Activated CD8-positive, alpha-beta T cell treated with anti-CD3 and anti-CD28 coated beads for 36 hours (primary cell): ENCODE results near the gene TDP2. TPM values are rescaled to one million over a fixed set of nuclear protein-coding genes. Genes with fewer than 3 reads are reported as not detected.

Experiments used
- ATAC-seq: fragments of 200-7000 bp; cut with Tn5 transposase; one replicate; pipeline ENCODE4 v1.10.0; 2021; ENCODE audit warnings: mild to moderate bottlenecking, moderate library complexity
- CTCF ChIA-PET: fragments of 350-600 bp; sonication (Branson Sonifier 250); formaldehyde crosslinking; loops from one replicate; lab custom pipeline; 2021; ENCODE audit warnings: antibody characterized with exemption; lab: Charles Lee
- POLR2A ChIA-PET: fragments of 350-600 bp; sonication (Branson Sonifier 250); formaldehyde crosslinking; loops from one replicate; lab custom pipeline; 2021; ENCODE audit warnings: antibody characterized with exemption; lab: Charles Lee
- DNase-seq: peaks from one replicate; pipeline ENCODE4 v3.0.0-alpha.2; 2020
- H3K27ac Mint-ChIP-seq: one replicate; pipeline ENCODE4 v1.8.0; 2021; ENCODE audit warnings: mild to moderate bottlenecking, mixed read lengths
- H3K27me3 Mint-ChIP-seq: one replicate; pipeline ENCODE4 v1.8.0; 2021; ENCODE audit warnings: mixed read lengths
- H3K36me3 Mint-ChIP-seq: one replicate; pipeline ENCODE4 v1.8.0; 2021; ENCODE audit warnings: low read depth, mixed read lengths
- H3K4me1 Mint-ChIP-seq: one replicate; pipeline ENCODE4 v1.8.0; 2021; ENCODE audit warnings: low read depth, mixed read lengths
- H3K4me3 Mint-ChIP-seq: one replicate; pipeline ENCODE4 v1.8.0; 2021; ENCODE audit warnings: mild to moderate bottlenecking, moderate library complexity, mixed read lengths
- H3K9me3 Mint-ChIP-seq: one replicate; pipeline ENCODE4 v1.8.0; 2021; ENCODE audit warnings: mixed read lengths
- intact Hi-C: fragments of 100-400 bp; cut with micrococcal nuclease; formaldehyde crosslinking; loops from one replicate; pipeline ENCODE4 v1.10.0; 2022
- total RNA-seq, 2 experiments: library from RNA; stranded (reverse); gene quantifications; one replicate each; pipeline ENCODE4 v1.2.3, GENCODE V29; 2021
- TF ChIP-seq, protein P1 (sequence below): fragments of 200-600 bp; IDR thresholded peaks from one replicate; pipeline ENCODE4 v1.8.0; 2022; ENCODE audit warnings: antibody characterized with exemption, mild to moderate bottlenecking

Gene TDP2
- total RNA-seq, 2 experiments from 2014 or later = 37.4 to 39.8 TPM

DNA sequence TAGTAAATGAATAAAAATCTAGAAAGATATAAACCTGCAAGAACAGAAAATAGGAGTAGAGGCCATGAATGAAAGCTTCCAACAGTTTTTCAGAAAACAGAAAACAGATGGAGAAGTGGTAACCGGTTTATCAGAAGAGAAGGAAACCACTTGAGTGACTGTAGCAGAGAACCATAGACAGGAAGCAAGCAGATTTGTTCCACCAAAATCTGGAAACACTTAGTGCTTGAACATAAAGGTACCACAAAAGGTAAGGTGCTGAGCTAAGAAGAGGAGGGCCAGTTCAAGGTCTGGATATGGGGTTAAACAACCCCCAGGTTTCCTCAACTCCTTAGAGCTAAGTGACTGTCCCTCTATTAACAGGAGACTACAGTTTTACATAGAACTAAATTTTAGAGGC, 11.5 kb downstream of the TDP2 start:
- TF ChIP-seq, protein P1, sequence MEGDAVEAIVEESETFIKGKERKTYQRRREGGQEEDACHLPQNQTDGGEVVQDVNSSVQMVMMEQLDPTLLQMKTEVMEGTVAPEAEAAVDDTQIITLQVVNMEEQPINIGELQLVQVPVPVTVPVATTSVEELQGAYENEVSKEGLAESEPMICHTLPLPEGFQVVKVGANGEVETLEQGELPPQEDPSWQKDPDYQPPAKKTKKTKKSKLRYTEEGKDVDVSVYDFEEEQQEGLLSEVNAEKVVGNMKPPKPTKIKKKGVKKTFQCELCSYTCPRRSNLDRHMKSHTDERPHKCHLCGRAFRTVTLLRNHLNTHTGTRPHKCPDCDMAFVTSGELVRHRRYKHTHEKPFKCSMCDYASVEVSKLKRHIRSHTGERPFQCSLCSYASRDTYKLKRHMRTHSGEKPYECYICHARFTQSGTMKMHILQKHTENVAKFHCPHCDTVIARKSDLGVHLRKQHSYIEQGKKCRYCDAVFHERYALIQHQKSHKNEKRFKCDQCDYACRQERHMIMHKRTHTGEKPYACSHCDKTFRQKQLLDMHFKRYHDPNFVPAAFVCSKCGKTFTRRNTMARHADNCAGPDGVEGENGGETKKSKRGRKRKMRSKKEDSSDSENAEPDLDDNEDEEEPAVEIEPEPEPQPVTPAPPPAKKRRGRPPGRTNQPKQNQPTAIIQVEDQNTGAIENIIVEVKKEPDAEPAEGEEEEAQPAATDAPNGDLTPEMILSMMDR = no peak
- POLR2A ChIA-PET = interaction anchor here (0.8 to 2.0 kb wide), 2 partner anchors 9 to 11 kb away, joined by 3 to 15 read pairs; partner anchors contain the start of genes ACOT13, KIAA0319 and TDP2
- Mint-ChIP-seq H3K4me3 (no peak overlapping the region), H3K27me3 (no peaks in the 10 kb centered on the region), H3K27ac (peak overlapping the region; percentile 75), H3K36me3 (peaks cover 32% of the 10 kb centered on the region), H3K4me1 (peaks cover 21% of the 10 kb centered on the region), H3K9me3 (no peaks in the 10 kb centered on the region)
- ATAC-seq (peak; percentile 47), DNase-seq (no peak)
- intact Hi-C loops = no loop called here
- CTCF ChIA-PET = interaction anchor here (1.0 to 1.4 kb wide), 6 partner anchors 10 to 132 kb away, joined by 3 to 5 read pairs (median 4); partner anchors contain the start of genes ACOT13 and TDP2

DNA sequence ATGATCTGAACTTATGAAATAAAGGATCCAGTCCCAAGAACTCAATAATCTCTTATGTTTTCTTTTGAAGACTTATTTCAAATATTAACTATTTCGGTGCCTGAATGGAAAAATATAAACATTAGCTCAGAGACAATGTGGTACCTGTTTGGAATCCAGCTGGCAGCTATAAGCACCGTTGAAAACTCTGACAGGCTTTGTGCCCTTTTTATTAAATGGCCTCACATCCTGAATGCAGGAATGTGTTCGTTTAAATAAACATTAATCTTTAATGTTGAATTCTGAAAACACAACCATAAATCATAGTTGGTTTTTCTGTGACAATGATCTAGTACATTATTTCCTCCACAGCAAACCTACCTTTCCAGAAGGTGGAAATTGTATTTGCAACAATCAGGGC, 16.3 kb downstream of the TDP2 start:
- CTCF ChIA-PET = no interaction called here
- H3K4me3 Mint-ChIP-seq = no peak overlapping the region
- peaks cover 6% of the 10 kb centered on the region for H3K4me1 Mint-ChIP-seq
- no peaks in the 10 kb centered on the region for H3K9me3 Mint-ChIP-seq
- ATAC-seq = no peak
- intact Hi-C loops = no loop called here
- H3K36me3 Mint-ChIP-seq = peaks cover 16% of the 10 kb centered on the region
- no peak for DNase-seq
- TF ChIP-seq, protein P1 = no peak
- POLR2A ChIA-PET = no interaction called here
- H3K27ac Mint-ChIP-seq = no peak overlapping the region
- peaks cover 4% of the 10 kb centered on the region for H3K27me3 Mint-ChIP-seq

DNA sequence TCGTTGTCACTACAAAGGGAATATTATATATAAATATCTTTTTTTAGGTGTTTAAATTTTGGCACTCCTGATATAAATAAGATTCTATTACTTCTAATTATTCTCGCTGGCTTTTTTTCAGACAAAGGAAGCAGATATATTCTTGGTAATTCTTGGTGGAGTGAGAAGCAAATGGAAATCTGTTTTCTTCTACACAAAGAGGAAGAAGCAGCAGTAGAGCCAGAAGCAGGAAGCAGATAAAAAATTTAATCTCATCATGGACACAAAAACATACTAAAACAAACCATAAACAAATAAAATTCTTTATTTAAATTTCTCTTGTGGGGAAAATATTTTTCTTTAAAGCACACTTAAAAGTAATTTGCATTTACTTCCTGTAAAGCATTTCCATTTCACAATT, 17.0 kb downstream of the TDP2 start:
- Mint-ChIP-seq H3K36me3 (peaks cover 16% of the 10 kb centered on the region), H3K9me3 (no peaks in the 10 kb centered on the region), H3K27me3 (peaks cover 9% of the 10 kb centered on the region), H3K27ac (no peak overlapping the region), H3K4me3 (no peak overlapping the region), H3K4me1 (peaks cover 9% of the 10 kb centered on the region)
- ChIA-PET CTCF (no interaction called here), POLR2A (no interaction called here)
- intact Hi-C loops = no loop called here
- DNase-seq (no peak), ATAC-seq (no peak)
- TF ChIP-seq, protein P1 = no peak

DNA sequence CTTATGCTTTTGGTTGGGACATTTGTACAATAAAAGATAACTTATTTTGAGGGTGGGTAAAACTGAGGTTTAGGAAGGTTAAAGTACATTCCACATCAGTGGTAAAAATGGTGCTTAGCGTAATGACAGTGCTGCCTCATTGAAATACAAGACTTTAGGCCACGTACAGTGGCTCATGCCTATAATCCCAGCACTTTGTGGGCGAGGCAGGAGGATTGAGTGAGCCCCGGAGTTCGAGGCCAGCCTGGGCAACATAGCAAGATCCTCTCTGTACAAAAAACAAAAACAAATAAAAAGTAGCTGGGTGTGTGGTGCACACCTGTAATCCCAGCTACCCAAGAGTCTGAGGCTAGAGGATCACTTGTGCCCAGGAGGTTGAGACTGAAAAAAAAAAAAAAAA, 18.4 kb downstream of the TDP2 start:
- Mint-ChIP-seq H3K27ac (no peak overlapping the region), H3K36me3 (peaks cover 11% of the 10 kb centered on the region), H3K27me3 (peaks cover 17% of the 10 kb centered on the region), H3K9me3 (no peaks in the 10 kb centered on the region), H3K4me3 (no peak overlapping the region), H3K4me1 (peaks cover 9% of the 10 kb centered on the region)
- TF ChIP-seq, protein P1 = no peak
- ATAC-seq (no peak), DNase-seq (no peak)
- ChIA-PET CTCF (no interaction called here), POLR2A (no interaction called here)
- intact Hi-C loops = no loop called here

DNA sequence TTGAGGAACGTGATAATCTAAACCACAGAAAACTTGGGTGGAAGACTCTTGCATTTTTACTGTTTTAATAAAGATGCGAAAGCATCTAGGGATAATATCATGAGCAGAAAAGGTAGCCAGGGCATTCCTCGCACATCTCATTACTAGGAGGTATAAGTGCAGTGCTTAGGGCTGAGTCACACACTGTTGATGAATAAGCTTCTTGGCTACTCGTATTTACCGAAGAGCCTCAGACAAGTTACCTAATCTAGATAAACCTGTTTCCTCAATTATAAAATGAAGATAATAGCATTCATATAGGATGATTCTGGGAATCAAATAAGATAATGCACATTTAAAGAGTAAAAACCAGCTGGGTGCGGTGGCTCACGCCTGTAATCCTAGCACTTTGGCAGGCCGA, 19.9 kb downstream of the TDP2 start:
- H3K27ac Mint-ChIP-seq = no peak overlapping the region

More for the DNA sequence above, 19.9 kb downstream of the TDP2 start:
- ChIA-PET POLR2A (interaction anchor here (1.0 to 1.5 kb wide), 2 partner anchors 9 to 55 kb away, joined by 3 to 4 read pairs; no protein-coding TSS in a partner anchor), CTCF (interaction anchor here (1.0 to 2.2 kb wide), 5 partner anchors 9 to 61 kb away, joined by 3 to 5 read pairs (median 5); no protein-coding TSS in a partner anchor)
- peaks cover 2% of the 10 kb centered on the region for H3K36me3 Mint-ChIP-seq
- peaks cover 17% of the 10 kb centered on the region for H3K27me3 Mint-ChIP-seq
- DNase-seq (no peak), ATAC-seq (no peak)
- TF ChIP-seq, protein P1 = no peak
- H3K4me3 Mint-ChIP-seq = peak overlapping the region; percentile 73
- peaks cover 9% of the 10 kb centered on the region for H3K4me1 Mint-ChIP-seq
- H3K9me3 Mint-ChIP-seq = no peaks in the 10 kb centered on the region
- intact Hi-C loops = no loop called here
